Activated CD8-positive, alpha-beta memory T cell treated with anti-CD3 and anti-CD28 coated beads, Interleukin-2, amount 50 U/mL, for 1 hour (primary cell): ENCODE data around the gene TMEM11.

Source experiments
- DNase-seq: peaks from one replicate; pipeline ENCODE4 v3.0.0-alpha.2; 2020; ENCODE audit errors: extremely low read depth

The TMEM11 gene

DNA sequence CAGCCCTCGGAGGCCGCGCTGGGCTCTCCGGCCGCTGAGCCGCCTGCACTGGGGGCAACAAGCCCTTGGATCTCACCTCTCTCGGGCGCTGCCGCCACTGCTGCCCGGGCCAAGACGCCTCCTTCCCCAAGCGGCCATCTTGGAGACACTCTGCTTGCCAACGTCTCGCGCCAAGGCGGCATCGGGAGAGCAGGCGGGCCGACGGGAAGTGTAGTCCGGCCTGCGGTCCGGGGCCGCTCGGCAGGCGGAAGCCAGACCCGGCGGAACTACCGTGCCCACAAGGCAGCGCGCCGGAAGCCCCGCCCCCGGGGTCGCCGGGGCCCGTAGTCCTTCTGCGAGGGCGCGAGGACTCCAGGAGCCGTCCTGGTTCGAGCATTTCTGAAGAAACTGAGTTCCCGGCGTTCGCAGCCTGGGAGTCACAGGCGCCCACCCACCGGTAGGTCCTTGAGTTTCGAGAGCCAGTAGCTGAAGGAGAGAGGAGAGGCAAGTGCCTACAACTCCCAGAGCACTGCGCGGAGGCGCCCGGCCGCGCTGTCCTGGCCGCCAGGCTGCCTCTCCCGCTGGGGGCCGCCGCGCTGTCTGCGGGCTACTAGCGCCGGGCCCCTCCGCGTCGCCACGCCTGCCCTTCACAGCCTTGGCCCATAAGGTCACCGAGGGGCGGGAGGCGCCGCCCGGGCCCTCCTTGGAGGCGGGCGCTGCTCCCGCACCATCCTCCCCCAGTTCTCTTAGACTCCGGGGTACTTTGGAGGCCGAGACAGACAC lies at the start of gene TMEM11:
Gene TMEM11, minus strand, starts transcription at position 147 of the 762 bp plus-strand sequence. Its CDS starts 9 bp downstream, at position 138.
- DNase-seq = peak; percentile 73

- DNase-seq = no peak
Measured at GRCh38 chr17:21263376-21263775, 49.4 kb upstream of the TMEM11 start.

DNA sequence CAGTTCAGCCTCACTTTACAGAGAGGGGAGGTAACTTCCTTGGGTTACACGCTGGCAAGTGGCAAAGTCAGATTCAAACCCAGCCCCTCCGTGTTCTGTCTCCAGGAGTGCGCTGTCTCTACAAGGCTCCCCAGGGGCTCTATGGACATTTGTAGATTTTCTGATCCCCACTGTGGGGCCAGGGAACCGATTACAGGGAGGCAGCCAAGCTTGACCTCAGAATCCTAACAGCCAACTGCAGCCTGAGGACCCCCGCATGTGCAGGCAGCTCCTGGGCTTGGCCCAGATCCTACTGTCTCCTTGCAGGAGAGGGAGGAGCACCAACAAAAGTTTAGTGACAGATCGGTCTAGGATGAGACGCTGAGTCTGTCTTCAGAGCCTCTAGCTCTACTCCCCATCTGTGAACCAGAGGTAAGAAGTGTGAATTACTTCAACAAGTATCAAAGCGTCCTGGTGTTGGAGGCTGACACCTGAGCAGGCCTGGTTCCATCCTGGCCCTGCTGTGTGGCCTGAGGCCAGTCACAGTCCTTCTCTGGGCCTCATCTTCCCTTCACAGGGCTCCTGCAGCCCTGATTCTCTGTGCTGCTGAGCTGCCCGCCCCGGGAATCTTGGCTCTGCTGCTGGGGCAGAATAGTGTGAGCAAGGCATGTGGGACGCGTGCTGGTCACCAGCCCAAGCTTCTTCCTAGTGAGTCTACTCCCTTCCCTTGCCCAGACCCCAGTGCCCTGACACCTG lies 48.5 kb upstream of the TMEM11 start:
- DNase-seq = no peak

GRCh38 chr17:21258593-21258992 lies 44.6 kb upstream of the TMEM11 start:
- DNase-seq = no peak

DNA sequence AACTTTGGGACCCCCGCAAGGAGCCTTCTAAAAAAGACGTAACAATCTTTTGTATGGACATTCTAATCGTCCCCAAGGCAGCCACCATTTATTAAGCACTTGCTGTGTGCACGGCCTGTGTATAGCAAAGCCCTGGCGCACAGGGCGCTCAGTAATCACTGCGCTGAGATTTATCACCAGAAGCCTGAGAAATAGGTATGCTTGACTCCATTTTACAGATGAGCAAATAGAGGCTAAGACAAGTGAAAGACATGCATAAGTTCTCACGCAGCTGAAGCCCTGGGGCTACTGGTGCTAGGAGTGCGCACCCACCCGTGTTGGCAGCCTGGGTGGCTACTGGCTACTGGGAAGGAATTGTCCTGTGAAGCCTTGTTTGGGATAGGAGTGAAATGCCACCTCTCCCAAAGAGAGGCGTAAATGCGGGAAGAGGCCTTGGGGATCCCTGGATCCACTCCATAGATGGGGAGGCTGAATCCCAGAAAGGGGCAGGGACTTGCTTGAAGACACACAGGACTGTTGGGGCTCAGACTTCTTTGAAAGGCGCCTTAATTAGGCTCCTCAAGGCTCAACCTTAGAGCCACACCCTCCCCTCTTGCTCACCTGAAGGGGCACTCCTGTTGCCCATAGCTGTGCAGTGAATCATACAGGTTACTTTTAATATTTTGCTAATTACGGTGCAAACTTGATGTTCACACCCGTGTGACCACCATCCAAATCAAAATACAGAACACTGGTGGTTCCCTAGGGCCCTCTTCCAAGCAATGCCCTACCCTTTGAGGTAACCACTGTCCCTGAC lies 39.9 kb upstream of the TMEM11 start:
- DNase-seq = no peak

- DNase-seq = peak; percentile 49
Measured at GRCh38 chr17:21252796-21253645, 39.1 kb upstream of the TMEM11 start, which contains the start of gene NATD1. Gene NATD1 (minus strand): TSS chr17:21253410. CDS start chr17:21253264, 146 bp downstream.

- no peak for DNase-seq
Measured at GRCh38 chr17:21252289-21252795, 38.4 kb upstream of the TMEM11 start.

- DNase-seq = no peak
Measured at GRCh38 chr17:21251337-21252010, 37.5 kb upstream of the TMEM11 start.

GRCh38 chr17:21250854-21251253 lies 36.9 kb upstream of the TMEM11 start:
- DNase-seq = no peak

GRCh38 chr17:21249920-21250703 lies 36.2 kb upstream of the TMEM11 start:
- no peak for DNase-seq

DNA sequence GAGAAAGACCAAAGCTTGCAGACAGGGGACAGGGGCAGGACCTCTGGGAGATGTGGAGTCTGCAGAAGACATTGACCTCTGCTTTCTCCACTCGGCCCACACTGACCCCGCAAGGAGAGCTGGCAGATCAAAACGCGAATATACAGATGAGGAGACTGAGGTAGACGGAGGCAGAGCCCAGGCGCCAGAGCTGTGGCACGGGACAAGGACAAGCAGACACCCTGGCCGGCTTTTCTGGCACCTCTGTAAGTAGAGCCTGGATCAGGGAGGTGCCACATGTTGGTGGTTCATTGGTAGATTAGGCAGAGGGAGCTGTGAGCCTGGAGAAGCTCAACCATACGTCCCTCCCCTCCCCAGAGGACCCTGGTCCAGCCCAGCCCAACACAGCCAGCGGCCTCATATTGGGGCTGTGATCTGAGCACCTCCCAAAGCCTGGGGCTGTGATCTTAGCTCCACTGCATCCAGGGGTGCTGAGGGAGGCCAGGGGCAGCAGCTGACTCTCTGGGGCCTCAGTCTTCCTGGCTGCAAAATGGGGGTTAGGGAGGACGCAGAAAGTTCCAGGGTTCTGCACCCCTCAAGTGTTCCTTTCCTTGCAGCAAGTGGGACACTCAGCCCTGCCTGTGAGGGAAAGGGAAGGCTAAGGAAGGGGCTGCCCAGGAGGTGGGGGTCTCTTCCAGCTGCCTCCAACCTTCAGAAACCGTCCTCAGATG lies 35.3 kb upstream of the TMEM11 start:
- DNase-seq = no peak

- DNase-seq = no peak
Measured at GRCh38 chr17:21248500-21248899, 34.5 kb upstream of the TMEM11 start.

DNA sequence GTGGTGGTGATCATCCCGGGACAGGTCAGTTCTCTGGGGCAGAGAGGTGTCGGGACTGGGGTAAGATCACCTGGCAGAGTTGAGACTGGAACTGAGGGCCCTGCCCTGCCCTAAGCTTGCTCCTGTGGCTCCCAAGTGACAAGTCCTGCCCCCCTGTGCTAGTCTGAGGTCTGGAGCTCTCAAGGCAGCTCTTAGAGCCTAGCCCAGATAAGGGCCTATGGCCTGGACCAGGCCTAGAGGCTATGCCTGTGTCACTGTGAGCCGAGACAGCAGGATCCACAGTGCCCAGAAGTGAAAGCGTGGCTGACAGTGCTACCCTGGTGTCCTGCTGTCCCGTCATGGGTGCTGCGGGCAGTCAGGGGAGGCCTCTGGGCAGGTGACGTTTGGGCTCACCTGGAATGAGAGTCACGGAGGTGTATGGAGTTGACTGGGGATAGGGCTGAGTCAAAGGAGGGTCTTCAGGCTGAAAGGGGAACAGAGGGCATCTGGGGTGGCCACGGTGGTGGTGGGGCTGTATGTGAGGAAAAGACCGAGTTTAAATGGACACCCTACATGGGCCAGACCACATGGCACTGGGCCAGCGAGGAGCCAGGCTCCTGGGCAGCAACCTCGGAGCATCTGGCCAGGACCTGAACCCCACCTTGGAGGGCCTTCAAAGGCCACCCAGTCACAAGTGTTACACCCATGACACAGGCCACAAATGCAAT lies 33.7 kb upstream of the TMEM11 start:
- DNase-seq = no peak

- no peak for DNase-seq
Measured at GRCh38 chr17:21246698-21247097, 32.7 kb upstream of the TMEM11 start.

GRCh38 chr17:21245639-21246084 lies 31.7 kb upstream of the TMEM11 start:
- DNase-seq = no peak

DNA sequence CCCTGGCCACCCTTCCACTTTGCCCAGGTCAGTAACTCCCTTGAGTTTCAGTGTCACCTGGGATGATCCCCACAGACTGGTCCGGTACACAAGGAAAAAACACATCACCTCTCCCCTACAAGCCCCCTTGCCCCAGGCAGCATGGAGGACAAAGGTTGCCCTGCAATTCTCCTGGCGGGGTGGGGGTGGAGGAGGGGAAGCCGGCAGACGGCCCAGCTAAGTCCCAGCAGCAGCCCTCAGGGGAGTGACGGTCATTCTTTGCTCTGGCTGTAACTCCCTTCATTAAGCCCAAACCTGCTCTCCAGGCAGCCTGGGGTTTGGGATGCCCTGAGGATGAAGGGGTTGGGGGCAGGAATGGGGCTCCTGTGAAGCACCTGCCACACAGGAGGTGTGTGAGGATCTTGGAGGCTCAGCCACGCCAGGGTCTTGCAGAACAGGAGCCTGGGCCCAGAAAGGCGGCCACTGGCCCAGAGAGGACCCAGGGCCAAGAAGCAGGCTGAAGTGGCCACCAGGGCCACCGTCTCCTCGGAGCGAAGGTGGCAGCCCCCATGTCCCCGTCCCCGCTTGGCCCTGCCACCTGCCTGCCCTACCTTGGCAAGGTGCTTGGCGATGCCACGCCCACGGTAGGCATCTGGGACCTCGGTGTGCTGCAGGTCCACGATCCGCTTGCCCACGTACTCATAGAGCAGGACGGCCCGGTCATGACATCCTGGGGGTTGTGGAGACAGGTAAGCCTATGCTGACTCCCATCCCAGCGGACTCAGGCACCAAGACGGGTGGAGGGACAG lies 29.7 kb upstream of the TMEM11 start:
- DNase-seq = no peak

DNA sequence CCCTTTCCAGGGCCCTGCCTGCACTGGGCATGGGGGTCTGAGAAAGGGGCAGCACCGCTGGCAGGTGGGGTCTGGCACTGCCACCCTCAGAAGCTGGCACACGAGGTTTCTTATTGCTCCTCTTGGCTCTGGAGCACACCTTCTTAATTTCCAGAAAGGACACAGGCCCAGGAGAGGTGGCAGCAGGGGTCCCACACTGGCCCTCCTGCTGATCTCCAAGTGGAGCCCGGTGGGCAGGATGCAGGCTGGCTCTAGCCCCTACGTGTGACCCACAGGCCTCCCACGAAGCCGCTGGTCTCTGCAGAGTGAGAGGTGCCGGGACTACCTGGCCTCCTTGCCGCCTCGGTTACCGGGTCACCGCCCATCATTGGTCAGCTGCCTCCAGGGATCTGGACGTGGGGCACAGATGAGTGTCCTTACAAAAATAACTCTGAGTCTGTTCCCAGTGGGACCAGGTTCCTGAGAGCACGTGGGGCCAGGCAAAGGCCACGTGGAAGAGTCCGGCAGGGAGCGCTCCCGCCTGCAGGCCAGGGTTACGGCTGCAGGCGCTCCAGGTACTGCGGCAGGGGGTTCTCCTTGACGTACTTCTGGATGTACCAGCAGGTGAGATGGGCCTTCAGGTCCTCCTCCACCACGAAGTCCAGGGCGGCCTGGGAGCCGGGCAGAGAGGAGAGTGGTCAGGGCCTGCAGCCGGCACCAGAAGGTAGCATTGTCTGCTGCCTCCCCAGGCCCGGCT lies 29.0 kb upstream of the TMEM11 start:
- no peak for DNase-seq
